GM12873 (cell line): ENCODE data around the gene FAM169A.

Experiments used
- TF ChIP-seq, protein P1 (sequence below): IDR thresholded peaks from 2 replicates; pipeline ENCODE4 v1.5.1; 2012; ENCODE audit warnings: low read depth, mild to moderate bottlenecking, moderate library complexity, low read length, control low read depth; ENCODE audit not compliant: insufficient read depth; ENCODE audit errors: missing control alignments

FAM169A gene

DNA sequence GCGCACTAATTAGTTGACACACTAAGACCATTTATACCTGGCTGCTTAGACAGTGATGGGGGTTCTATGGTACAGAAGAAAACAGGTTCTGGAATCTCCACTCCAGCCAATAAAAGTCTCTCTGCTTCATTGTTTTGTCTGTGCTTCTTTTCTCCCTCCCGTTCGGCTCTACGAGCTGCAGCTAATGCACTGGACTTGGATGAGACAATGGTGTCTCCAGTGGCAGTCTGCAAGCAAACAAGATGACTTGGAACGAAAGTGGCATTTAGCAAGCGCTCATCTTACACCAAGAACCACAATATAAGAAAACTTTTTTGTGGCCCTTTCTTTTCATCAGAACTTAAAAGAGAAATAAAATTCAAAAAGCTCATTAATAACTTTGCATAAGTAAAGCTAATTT lies 129.4 kb downstream of the FAM169A start:
- TF ChIP-seq, protein P1, sequence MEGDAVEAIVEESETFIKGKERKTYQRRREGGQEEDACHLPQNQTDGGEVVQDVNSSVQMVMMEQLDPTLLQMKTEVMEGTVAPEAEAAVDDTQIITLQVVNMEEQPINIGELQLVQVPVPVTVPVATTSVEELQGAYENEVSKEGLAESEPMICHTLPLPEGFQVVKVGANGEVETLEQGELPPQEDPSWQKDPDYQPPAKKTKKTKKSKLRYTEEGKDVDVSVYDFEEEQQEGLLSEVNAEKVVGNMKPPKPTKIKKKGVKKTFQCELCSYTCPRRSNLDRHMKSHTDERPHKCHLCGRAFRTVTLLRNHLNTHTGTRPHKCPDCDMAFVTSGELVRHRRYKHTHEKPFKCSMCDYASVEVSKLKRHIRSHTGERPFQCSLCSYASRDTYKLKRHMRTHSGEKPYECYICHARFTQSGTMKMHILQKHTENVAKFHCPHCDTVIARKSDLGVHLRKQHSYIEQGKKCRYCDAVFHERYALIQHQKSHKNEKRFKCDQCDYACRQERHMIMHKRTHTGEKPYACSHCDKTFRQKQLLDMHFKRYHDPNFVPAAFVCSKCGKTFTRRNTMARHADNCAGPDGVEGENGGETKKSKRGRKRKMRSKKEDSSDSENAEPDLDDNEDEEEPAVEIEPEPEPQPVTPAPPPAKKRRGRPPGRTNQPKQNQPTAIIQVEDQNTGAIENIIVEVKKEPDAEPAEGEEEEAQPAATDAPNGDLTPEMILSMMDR = no peak
